Daoy (cell line): Measurements from ENCODE around the gene INPP4B. TPM values are rescaled to one million over a fixed set of nuclear protein-coding genes. Genes with fewer than 3 reads are reported as not detected.

Experiments
- DNase-seq: peaks from one replicate; pipeline ENCODE4 v3.0.0-alpha.2; 2015; ENCODE audit warnings: low read depth
- total RNA-seq: library from RNA; depleted of rRNA; stranded (reverse); fragments of >200 nt; shearing (Covaris generic); gene quantifications from 2 replicates; pipeline ENCODE4 v1.2.3, GENCODE V29; 2014

Gene INPP4B
- total RNA-seq, 1 experiment from 2014 or later: 9.3 TPM

DNA sequence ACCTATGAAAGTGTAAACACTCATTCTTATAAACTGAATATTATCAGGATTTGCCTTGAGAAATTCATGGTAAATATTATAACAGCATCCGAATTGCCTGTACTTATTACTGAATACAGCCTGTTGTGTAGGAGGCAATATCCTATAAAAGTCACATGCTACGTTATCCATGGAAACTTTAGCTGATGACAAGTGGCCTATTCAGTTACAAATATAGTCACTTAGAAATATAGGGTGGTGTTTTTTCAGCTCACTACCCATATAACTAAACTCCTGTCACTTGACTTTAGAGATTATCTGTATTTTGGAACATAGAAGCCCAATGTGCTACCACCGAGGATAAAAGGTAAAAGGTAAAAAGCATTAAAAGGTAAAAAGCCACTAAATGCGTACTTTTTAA is 493.4 kb downstream of the INPP4B start:
- DNase-seq: no peak

DNA sequence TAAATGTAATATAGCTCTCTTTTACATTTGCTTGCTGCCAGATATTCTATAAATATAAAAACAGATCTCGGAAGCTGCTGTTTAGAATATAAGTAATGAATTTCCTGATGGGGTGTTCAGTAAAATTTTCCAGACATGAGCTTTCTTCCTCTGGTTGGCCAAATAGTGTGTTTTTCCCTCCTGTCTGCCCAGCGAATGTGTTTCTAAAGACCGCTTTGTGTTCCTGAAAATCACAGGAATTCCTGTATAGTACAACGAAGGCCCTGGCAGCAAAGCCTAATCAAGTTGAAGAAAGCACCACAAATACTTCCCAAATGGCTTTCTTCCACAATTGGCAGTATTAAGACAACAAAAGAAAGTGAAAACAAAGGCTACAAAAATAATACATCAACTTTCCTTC is 494.1 kb downstream of the INPP4B start:
- DNase-seq: no peak

DNA sequence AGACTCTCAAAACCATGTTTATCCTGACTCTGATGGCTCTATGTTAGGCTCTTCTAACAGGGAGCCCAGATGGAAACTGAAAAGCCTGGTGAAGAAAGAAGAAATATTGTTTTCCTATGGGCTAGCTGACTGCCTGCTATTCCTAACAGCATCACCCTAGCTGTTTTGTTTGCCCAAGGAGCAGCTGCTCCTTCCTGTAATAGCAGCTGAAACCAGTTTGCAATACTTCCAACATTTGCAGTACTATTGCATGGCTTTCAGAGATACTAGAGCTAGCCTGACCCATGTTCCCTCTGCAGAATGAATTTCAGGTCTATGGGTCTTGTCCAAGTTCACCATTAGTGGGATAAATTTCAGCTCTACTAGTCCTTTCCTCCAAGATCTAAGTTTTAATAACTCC is 495.2 kb downstream of the INPP4B start:
- DNase-seq: no peak

DNA sequence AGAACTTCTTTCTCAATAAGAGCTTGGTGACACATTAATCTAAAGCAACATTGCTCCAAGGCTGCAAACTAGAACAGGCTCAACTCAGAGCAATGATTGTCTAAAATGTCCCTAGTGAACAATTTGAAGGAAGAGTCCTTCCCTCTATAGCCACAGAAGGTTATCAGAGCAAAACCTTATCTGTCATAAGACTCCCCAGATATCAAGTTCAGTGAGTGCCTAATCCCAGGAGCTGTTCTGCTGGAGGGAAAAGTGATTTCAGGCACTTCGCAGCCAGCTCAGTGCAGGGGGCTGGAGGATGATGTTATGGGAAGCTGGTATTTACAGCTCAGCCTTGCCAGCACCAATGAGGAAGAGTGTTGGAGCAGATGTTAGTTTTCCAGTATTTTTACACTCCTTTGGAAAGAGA is 497.5 kb downstream of the INPP4B start:
- no peak for DNase-seq

DNA sequence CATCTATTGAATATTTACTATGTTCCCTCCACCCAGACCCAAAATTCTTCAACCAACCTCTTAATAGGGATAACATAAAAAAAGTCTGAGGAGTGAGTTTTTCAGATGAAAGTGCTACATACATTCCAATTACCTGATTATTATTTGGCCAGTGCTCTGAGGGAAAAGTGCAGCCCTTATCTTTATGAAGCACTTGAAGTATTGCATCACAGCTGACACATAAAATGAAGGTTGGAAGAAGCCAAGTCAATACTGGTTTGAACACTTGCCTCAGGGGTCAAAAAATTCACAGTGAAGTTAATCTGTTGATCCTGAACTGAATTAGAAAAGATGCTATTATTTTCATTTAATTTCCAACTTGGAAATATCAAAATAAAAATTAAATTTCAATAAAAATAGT is 498.9 kb downstream of the INPP4B start:
- peak; percentile 37 for DNase-seq

DNA sequence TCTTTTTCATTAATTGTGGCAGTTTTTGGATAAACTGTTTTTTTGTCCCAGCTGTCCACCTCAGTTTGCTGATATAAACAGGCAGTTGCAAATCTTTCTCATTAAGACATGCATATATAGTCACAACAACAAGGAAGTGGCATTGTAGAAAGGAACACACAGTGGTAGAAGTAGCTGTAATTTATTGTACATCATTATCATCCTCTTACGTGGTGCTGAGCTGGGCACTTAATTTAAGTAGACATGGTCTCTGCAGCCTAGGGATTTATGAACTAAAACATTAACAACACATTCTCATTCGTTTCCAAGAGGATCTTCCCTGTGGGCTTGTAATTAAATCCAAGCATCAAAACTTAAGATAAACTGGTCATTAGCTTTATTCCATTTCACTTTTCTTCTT is 500.2 kb downstream of the INPP4B start:
- DNase-seq: no peak

DNA sequence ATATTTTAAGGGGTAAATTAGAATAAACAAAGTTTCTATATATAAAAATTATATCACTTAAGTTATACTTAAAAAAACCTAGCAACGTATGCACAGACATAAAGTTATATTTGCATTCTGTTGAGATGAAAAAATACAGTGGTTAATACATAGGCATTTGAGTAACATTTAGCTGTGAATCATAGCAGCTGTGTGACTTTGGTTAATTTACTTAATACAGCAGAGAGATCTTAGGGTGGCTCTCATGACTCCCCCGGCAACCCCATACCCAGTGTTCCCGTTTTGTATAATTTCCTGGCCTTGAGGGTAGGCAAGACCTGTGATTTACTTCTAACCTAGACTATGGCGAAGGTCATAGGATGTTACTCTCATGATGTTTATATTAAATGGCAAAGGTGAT is 504.8 kb downstream of the INPP4B start:
- no peak for DNase-seq

DNA sequence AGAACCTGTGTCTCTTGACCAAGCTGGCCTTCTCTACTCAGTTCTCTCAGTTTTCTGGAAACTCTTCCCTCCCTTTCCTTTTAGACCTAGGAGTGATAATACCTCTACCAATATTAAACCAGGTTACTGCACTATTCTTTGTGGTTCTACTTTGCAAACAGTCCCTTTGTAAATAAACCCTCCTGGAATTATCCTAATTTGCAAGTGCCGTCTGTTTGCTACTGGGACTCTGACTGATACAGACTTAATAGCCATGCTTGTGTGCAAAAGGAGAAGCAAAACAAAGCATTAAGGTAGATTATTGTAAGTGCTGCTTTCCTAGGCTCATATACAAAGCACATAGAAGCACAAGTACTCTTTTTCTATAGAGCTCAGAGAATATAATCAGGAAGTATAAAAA is 507.0 kb downstream of the INPP4B start:
- DNase-seq: no peak

DNA sequence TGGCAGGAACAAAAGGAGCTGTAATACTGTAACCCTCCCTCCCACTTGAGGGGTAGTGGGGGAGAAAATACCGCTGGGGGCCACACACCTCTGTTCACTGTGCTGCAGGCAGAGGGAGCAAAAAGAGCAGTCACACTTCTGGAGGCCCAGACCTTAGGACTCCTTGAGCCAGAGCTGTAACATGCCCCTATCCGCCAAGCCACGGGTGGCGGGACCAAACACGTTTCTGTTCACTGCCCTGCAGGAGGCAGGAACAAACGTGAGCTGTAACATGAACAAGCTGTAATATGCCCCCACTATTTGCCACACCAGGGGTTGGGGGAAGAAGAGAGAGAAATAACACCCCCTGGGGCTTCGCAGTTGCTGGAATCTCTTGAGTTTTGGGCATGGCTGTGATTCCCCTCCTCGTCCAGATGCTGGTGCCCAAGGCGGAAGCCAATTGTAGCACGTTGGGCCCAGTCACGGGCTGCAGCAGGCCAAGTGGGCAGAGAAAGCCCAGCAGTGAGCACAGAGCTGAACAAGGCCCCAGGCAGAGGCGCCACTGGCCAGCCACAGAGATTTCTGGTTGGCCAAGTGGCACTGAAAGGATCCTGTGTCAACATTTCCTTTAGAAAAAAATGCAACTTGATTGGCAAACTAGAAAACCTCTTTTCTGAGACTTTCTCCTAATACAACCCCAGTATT is 509.7 kb downstream of the INPP4B start:
- no peak for DNase-seq

DNA sequence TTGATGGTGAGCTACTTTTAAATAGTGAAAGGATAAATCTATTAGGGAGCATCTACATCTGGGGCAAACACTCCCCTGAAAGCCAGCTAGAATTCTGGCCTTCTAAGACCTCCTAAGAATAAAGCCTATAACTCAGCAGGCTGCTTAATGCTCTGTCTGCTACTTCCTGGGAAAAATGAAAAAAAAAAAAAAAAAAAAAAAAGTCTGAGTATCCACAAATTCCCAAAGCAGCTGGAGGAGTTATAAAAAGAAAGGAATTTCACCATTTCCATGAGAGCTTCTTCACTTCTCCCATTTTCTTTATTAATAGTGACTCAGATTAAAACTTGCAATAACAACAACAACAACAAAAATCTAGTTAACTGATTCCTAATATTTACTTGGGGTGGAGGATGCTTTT is 511.2 kb downstream of the INPP4B start:
- DNase-seq: no peak

DNA sequence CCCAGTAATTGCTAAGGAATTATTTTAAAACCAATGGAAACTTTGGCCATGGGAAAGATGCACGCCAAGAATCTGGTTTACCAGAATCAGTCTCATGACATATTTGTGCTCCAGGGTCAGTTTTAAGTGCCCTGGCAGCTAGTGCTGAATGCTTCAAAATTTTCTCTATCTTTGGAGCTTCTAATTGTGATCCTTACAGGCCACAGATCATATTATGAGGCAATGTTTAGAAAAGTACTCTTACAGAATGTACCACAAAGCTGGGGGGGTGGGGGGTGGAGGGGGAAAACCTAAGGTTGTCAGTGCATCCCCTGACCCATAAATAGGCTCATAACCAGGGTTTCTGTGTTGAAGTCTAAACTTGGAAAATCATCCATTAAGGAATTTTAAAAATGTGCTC is 514.5 kb downstream of the INPP4B start:
- no peak for DNase-seq

DNA sequence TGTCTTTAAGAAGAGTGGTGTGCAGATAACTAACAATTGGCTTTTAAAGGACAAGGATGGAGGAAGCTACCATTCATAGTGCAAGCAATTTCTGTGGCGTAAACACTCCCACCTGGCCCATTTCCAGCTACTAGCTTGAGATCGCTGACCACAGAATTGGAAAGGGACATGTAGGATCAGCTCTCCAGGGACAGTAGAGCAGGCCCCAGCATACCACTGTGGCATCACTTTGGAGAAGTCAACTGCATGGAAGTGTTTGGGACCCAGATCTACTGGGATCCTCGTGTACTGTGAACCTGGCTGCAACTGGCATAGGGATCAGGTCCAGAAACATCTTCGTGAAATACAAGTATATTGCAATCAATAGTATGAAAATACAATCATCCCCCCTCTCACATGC is 515.0 kb downstream of the INPP4B start:
- DNase-seq: no peak

DNA sequence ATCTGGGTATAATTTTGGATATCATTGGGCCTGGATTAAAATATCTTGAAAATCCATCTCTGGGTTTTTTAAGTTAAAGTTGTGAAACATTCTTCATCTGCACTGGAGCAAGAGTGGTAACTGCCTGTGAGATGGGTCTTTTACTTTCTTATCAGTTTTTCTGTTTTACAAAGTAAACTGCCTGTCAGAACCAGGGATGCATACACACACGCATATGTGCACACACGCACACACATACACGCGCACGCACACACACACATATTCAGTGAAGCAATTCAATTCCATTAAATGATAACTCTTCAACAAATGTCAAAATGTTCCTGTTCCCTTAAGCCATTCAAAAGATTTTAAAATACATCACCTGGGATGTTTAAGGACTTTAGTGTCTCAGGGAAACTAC is 515.8 kb downstream of the INPP4B start:
- no peak for DNase-seq

DNA sequence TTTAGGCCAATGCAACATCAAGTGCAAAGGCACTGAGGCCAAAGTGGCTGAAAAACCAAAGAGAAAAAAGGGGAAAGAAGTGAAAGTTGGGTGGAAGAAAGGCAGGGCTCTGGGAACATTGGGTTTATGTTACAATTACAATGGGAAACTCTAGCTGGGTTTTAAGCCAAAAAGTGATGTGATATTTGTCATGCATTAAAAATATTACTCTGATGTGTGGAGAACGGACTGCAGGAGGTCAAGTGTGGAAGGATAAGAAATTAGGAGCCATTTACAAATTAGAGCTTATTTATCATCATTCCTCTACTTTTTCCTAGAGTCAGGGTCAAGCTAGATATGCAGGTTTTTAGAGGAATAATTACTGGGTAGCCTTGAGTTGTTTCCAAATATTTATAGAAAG is 516.8 kb downstream of the INPP4B start:
- no peak for DNase-seq

DNA sequence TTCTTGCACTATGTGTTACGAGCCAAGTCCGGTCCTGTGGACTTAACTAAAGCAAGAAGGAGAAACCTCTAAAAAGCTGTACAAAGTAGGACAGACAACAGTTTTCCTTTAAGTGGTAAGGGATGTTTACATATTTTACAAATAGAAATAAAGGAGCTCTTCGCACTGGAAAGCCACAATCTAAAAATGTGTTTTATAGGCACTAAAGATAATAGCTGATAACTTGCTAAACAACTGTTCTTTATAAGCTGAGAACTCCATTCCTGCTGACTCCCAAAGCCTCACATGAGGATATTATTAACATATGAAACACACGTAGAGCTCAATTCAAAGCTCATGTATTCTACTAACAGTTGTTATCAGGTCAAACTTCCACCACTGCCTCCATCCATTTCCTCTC is 519.9 kb downstream of the INPP4B start:
- DNase-seq: no peak

DNA sequence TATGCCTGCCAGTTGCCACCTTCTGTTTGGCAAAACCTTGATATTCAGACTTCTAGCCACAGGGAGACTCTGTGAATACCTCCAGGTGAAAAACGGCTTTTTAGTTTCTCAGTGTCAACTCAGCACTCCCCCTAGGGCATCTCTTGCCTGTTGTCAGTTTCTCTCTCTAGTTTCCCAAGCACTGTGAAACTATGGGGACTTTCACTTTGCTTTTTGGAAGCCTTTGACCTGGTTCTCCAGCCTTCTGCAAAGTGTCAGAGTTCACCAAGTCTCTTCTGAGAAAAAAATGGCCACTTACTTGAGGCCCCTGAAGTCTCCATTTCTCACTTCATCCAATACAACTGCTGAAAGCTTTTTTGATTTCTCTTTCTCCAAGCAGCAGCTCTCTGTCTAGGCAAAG is 521.5 kb downstream of the INPP4B start:
- DNase-seq: no peak

DNA sequence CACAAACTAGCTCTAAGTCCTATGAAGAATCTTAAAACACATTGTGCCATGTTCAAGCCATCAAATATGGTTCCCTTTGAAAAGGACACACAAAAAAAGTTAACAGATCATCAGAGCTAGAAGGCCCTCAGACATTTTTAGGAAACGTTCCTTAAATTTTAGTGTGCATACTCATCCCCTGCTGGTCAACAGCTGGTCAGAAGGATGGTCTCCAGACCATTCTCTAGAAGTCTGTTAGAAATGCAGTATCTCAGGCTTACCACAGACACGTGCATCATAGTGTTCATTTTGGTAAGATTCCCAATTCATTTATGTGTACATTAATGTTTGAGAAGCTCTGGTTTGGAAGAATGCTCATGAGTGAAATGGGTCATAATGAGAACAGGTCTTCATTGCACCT is 523.1 kb downstream of the INPP4B start:
- no peak for DNase-seq

DNA sequence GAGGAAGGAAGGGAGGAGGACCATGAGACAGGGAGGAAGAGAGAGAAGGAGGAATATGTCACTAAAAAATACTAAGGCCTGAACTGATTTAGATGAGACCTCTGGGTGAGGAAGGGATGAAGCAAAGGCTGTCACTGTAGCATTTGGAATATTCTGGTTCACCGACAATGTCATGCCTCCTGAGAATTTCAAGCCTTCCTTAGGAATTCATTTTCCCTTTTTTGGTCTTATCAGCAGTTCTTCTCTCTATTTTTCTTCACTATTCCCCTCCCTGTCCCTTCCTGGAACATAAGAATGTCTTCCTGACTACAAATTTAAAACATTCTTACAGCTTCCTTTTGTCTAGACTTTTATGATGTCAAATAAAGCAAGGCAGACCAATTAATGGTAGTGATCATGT is 527.8 kb downstream of the INPP4B start:
- no peak for DNase-seq

DNA sequence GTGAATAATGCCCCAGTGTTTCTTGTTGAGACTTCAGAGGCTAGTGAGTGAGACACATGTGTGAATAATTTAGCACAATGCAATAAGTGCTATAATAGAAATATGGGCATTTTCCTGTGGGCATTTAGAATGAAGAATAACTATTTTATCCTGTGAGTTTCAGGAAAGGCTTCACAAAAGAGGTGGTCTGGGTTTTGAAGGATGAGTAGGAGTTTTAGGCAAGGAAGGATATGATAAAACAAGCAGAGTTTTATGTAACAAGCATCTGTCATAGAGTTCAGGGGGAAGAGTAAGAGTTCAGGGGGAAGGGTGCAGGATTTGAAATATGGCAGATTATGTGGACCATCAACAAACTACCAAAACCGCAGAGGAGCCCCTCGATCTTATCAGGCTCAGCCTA is 529.2 kb downstream of the INPP4B start:
- no peak for DNase-seq

DNA sequence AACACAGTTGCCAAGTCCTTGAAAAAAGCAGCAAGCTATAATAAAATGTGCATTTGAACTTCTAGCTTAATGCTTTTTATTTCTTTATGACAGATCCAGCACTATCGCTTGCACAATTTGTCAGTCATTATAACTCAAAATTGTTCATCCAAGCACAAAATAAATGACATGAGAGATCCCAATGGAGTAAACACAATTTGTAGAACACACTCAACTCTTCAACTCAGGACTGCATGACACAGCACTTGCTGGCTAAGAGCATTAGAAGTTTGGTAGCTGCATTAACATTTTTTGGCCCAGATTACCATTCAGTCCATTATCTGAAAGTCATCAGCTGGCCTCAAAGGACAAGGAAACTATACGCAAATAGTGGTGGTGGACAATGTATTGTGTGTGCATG is 530.1 kb downstream of the INPP4B start:
- DNase-seq: no peak

DNA sequence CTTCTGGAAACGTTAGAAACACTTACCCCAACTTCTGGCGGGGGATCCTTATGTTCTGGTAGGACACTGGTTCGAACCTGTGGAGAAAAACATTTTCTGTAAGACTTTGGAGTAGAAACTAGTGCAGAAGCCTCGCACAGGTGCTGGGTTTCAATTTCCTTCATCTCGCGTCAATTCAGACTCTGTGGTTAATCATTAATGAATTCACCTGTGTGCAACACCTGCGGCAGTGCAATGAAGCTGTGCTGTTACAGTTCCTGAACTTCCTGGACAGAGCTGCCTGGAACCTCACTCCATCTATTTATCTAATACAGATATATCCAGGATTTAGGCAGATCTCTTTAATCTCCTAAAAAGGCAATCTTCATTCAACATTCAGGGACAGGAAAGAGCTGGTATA is 531.4 kb downstream of the INPP4B start:
- no peak for DNase-seq

DNA sequence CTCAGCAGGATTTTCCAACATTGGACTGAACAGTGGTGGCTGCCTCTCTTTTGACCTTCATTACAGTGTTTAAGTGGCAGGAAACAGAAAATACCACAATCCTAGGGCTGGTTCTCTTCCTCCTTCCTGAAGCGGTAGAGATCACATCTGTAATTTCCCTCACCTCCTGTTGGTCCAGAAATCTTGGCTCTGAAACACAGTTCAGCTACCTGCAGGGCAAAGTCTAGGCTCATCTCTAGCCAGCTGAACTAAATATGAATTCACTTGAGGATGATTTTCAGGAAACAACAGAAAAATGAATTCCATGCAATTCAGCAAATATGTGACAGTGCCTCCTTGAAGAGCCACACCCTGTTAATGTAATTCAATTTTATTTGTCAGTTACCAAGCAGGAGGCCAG is 531.9 kb downstream of the INPP4B start:
- no peak for DNase-seq

DNA sequence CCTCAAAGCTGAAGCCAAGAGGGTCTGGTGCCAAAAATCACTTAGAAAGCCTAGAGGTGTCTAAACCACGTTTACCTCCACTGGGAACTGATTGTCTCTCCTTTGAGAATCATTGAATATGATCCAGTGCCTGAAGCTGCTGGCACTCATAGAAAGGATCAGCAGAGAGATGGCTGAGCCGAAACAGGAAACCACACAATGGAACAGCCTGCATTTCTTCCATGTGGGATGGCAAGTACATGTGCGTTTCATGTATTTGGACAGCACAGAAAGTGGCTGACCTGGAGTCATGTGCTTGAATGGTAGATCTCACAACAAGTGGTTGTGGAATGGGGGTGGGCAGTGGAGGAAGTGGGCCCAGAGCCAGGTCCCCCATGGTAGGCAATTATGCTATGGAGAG is 533.7 kb downstream of the INPP4B start:
- DNase-seq: no peak

DNA sequence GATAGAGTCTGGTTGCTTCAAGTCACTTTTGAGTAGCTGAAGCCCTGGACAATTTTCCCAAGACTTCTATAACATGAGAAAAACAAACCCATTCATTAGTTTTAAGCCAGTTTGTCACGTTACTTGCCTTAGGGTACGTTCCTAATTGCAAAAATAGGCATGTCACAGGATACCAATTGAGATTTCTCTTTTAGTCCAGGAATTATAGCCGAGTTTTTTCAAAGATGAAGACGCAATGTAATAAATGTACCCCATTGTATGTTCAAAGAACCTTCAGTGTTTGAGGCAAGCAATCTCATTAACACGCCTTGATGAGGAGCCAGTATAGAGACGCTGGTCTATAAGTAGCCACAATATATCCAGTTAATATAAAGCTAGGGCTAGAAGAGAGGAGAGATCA is 534.2 kb downstream of the INPP4B start:
- DNase-seq: no peak

DNA sequence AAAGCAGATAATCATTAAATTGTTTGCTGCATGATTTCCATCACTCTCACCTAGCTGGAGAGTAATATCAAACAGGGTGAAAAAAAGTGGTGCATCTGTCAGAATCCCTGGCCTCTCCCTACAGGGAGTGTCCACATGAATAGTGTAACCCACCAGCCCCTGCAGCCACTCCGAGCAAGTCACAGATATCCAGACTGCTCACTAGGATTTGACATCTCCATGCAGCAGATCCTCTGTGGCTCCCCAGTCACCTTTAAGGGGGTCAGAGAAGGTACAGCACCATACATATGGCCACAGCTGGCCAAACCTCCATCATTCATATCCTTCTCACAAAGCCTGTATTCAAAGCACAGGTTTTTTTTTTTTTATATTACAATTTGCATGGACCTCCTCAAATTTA is 536.3 kb downstream of the INPP4B start:
- DNase-seq: no peak
